ENCODE data around the gene LRRC8B. TPM values are rescaled to one million over a fixed set of nuclear protein-coding genes. Genes with fewer than 3 reads are reported as not detected.

LRRC8B gene
- total and polyA plus RNA-seq, 2 of the 13 experiments (the other 11 are each of a cell fraction or from before 2014, with no cell fraction given): 4.9 to 7.6 TPM

GRCh38 chr1:89557956-89558355 is 33.3 kb downstream of the LRRC8B start:
- CTCF ChIA-PET (ENCODE audit: low intra/inter-chr PET ratio, low total read pairs): no interaction called here
- FAIRE-seq: no peak
- BruUV-seq (replicated peaks): no TSS peak
- Histone ChIP-seq H3K27me3 (ENCODE audit: control insufficient read depth in 1 of 2, insufficient read depth in 2 of 2, low read length in 2 of 2) (no peaks in the 10 kb centered on the region), H3K4me1 (ENCODE audit: insufficient read depth, low read length) (0 out of 2 replicates have a peak, but pooled peaks cover 11% of the 10 kb centered on the region), H3K9me3 (ENCODE audit: low read length) (no peaks in the 10 kb centered on the region), H3K27ac (ENCODE audit: extremely low read length, insufficient read depth, low read length) (no peak overlapping the region), H3K4me3 (replicated peaks in 1 of 3; ENCODE audit: insufficient read depth in 1 of 3, low read depth in 2 of 3, low read length in 3 of 3) (no peak overlapping the region), H3K36me3 (replicated peaks in 1 of 2; ENCODE audit: control insufficient read depth in 1 of 2, insufficient read depth in 2 of 2, low read length in 2 of 2) (peaks cover 0 to 3% of the 10 kb centered on the region in 2 experiments; a peak in 1 of 5 replicates), H4K20me1 (ENCODE audit: insufficient read depth, low read length) (no peaks in the 10 kb centered on the region), H3K4me2 (ENCODE audit: low read depth, low read length) (no peak overlapping the region), H3K79me2 (ENCODE audit: insufficient read depth, low read length) (no peaks in the 10 kb centered on the region), H3K9ac (ENCODE audit: insufficient read depth, low read depth, low read length) (no peak overlapping the region), H2AFZ (ENCODE audit: low read length) (no peak overlapping the region)
- no peak for DNase-seq (ENCODE audit: low spot score)
- in situ Hi-C loops (cut with HindIII; ENCODE audit: extremely low pct_ligation_motif_present, low pct_unique_long_range_greater_than_20kb): no loop called here
- intact Hi-C loops (cut with micrococcal nuclease; ENCODE audit: unreplicated experiment): no loop called here
- TF ChIP-seq FOSL2 (CRISPR knock-in tag; IDR thresholded peaks at IDR 0.05) (peak; percentile 25; the same call in 1 of the 2 replicates), MZF1 (CRISPR knock-in tag; IDR thresholded peaks at IDR 0.05; ENCODE audit: borderline replicate concordance) (no peak), RFXAP (CRISPR knock-in tag; IDR thresholded peaks at IDR 0.05; ENCODE audit: borderline replicate concordance) (no peak), SRSF4 (IDR thresholded peaks at IDR 0.05; ENCODE audit: low read depth, low read length, poor library complexity, severe bottlenecking) (no peak), ZNF652 (CRISPR knock-in tag; IDR thresholded peaks at IDR 0.05; ENCODE audit: borderline replicate concordance, low read depth) (no peak), ZNF577 (CRISPR knock-in tag; IDR thresholded peaks at IDR 0.05; ENCODE audit: borderline replicate concordance, low read depth) (no peak)
- TF ChIP-seq, protein P1, sequence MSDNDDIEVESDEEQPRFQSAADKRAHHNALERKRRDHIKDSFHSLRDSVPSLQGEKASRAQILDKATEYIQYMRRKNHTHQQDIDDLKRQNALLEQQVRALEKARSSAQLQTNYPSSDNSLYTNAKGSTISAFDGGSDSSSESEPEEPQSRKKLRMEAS (IDR thresholded peaks at IDR 0.05): no peak
- ATAC-seq: no peak
- POLR2A ChIA-PET: no interaction called here
- whole genome bisulfite sequencing (ENCODE audit: low lambda C conversion rate): 100% methylated on average over 1 of the region's 1 CpG

DNA sequence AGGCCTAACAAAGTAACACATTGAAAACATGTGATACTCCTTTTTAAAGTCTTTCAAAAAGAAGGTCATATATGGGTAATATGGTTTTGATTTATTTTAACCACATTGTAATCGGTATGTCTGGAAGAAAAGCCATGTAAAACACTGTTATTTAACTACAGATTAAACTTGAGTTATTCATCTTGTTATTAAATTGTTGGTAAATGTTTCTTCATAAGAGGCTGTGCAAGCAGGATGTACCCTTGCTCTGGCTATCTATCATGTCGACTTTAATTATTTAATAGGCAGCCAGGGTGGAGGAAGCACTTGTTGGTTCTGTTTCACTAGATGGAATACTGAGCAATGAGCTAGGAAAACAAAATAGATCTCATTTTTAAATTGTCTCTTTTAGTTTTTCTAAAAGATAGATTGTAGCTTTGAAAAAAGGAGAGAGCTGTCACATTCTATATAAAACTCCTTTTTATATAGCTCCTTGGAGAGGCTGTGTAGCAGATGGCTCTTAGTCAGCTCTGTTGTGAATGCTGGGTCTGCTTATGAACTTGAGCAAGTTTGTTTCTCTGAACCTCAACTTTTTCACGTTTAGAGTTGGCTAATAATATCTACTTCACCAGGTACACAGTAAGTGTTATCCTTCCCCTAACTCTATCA is 39.5 kb downstream of the LRRC8B start:
- Histone ChIP-seq H3K4me1 (ENCODE audit: insufficient read depth, low read length) (peaks cover 28% of the 10 kb centered on the region), H3K27me3 (ENCODE audit: control insufficient read depth in 1 of 2, insufficient read depth in 2 of 2, low read length in 2 of 2) (no peaks in the 10 kb centered on the region), H3K27ac (ENCODE audit: extremely low read length, insufficient read depth, low read length) (no peak overlapping the region), H3K9ac (ENCODE audit: insufficient read depth, low read depth, low read length) (no peak overlapping the region), H3K4me2 (ENCODE audit: low read depth, low read length) (no peak overlapping the region), H3K79me2 (ENCODE audit: insufficient read depth, low read length) (no peaks in the 10 kb centered on the region), H2AFZ (ENCODE audit: low read length) (no peak overlapping the region), H3K36me3 (replicated peaks in 1 of 2; ENCODE audit: control insufficient read depth in 1 of 2, insufficient read depth in 2 of 2, low read length in 2 of 2) (no peaks in the 10 kb centered on the region), H4K20me1 (ENCODE audit: insufficient read depth, low read length) (no peaks in the 10 kb centered on the region), H3K4me3 (replicated peaks in 1 of 3; ENCODE audit: insufficient read depth in 1 of 3, low read depth in 2 of 3, low read length in 3 of 3) (no peak overlapping the region), H3K9me3 (ENCODE audit: low read length) (no peaks in the 10 kb centered on the region)
- no TSS peak for BruUV-seq (replicated peaks)
- in situ Hi-C loops (cut with HindIII; ENCODE audit: extremely low pct_ligation_motif_present, low pct_unique_long_range_greater_than_20kb) (no loop called here), intact Hi-C loops (cut with micrococcal nuclease; ENCODE audit: unreplicated experiment) (no loop called here)
- ChIA-PET CTCF (ENCODE audit: low intra/inter-chr PET ratio, low total read pairs) (no interaction called here), POLR2A (interaction anchor here (1.1 kb wide), 1 partner anchor 23 kb away, joined by 3 read pairs; no protein-coding TSS in a partner anchor)
- FAIRE-seq: no peak
- 64% methylated on average over 3 of the region's 3 CpGs for WGBS (ENCODE audit: low lambda C conversion rate)
- no peak for DNase-seq (ENCODE audit: low spot score)
- no peak for ATAC-seq
- TF ChIP-seq HNRNPL (IDR thresholded peaks at IDR 0.05; ENCODE audit: low read depth, low read length) (no peak), NPAS2 (CRISPR knock-in tag; IDR thresholded peaks at IDR 0.05; ENCODE audit: borderline replicate concordance) (no peak)
- TF ChIP-seq, protein P2, sequence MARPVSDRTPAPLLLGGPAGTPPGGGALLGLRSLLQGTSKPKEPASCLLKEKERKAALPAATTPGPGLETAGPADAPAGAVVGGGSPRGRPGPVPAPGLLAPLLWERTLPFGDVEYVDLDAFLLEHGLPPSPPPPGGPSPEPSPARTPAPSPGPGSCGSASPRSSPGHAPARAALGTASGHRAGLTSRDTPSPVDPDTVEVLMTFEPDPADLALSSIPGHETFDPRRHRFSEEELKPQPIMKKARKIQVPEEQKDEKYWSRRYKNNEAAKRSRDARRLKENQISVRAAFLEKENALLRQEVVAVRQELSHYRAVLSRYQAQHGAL (CRISPR knock-in tag; IDR thresholded peaks at IDR 0.05; ENCODE audit: not compliant biosample characterization): no peak
- TF ChIP-seq, protein P3, sequence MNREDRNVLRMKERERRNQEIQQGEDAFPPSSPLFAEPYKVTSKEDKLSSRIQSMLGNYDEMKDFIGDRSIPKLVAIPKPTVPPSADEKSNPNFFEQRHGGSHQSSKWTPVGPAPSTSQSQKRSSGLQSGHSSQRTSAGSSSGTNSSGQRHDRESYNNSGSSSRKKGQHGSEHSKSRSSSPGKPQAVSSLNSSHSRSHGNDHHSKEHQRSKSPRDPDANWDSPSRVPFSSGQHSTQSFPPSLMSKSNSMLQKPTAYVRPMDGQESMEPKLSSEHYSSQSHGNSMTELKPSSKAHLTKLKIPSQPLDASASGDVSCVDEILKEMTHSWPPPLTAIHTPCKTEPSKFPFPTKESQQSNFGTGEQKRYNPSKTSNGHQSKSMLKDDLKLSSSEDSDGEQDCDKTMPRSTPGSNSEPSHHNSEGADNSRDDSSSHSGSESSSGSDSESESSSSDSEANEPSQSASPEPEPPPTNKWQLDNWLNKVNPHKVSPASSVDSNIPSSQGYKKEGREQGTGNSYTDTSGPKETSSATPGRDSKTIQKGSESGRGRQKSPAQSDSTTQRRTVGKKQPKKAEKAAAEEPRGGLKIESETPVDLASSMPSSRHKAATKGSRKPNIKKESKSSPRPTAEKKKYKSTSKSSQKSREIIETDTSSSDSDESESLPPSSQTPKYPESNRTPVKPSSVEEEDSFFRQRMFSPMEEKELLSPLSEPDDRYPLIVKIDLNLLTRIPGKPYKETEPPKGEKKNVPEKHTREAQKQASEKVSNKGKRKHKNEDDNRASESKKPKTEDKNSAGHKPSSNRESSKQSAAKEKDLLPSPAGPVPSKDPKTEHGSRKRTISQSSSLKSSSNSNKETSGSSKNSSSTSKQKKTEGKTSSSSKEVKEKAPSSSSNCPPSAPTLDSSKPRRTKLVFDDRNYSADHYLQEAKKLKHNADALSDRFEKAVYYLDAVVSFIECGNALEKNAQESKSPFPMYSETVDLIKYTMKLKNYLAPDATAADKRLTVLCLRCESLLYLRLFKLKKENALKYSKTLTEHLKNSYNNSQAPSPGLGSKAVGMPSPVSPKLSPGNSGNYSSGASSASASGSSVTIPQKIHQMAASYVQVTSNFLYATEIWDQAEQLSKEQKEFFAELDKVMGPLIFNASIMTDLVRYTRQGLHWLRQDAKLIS (CRISPR knock-in tag; IDR thresholded peaks at IDR 0.05): no peak
